Measurements from ENCODE around the gene APC. TPM values are rescaled to one million over a fixed set of nuclear protein-coding genes. Genes with fewer than 3 reads are reported as not detected.
A peak's percentile ranks its signal among the peaks of the same experiment; 100 is the strongest.

The APC gene
- polyA plus RNA-seq, 12 donors: 24.7 to 31.8 (median 27.5) TPM; not detected in 1

DNA sequence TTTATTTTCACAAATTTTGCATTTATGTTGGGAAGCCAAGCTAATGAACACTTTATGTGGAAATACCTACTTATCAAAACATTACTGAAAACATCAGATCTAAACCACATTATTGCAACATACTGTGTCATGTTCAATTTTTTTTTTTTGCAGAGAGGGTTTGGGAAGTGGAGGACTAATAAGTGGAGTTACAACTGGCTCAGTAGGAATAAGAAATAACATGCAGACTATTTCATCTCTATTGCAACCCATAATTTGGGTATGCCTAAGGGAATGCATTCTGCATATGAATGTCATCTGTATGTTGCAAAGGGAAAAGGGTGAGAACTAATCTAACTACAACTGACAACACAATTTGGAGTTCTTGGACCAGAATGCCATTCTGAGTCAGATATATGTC is 41.8 kb downstream of the APC start:
- DNase-seq: no peak

DNA sequence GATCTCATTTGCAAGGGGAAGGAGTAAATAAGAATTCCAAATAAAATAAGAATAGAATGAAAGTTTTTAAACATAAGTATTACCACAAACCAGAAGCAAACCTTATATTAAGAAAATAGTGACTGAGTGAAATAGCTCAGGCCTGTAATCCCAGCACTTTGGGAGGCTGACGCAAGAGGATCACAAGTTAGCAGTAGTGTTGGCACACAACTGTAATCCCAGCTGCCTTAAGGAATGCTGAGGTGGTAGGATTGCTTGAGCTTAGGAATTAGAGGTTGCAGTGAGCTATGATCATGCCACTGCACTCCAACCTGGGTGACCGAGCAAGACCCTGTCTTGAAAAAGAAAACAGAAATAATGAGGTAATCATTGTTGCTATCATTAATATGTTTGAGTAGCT is 47.0 kb downstream of the APC start:
- no peak for DNase-seq

GRCh38 chr5:112787261-112787660 is 49.6 kb downstream of the APC start:
- no peak for DNase-seq

GRCh38 chr5:112787896-112788295 is 50.2 kb downstream of the APC start:
- no peak for DNase-seq

DNA sequence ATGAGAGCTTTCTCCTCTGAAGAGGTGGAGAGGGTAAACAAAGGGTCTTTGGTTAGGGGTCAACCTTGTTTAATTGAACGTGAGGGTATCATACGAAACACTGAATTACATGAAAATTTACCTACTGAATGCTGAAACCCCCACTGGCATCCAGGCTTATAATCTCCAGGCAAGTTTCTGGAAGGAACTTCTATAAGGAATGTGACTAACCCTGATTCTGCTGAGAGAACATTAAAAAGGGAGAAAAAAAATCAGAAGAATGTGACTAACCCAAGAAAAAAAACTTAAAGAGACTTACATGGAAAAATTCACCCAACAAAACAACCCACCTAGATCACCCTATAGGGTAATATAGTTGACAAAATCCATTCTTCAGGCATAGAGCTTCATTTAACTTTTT is 55.5 kb downstream of the APC start:
- DNase-seq: no peak

DNA sequence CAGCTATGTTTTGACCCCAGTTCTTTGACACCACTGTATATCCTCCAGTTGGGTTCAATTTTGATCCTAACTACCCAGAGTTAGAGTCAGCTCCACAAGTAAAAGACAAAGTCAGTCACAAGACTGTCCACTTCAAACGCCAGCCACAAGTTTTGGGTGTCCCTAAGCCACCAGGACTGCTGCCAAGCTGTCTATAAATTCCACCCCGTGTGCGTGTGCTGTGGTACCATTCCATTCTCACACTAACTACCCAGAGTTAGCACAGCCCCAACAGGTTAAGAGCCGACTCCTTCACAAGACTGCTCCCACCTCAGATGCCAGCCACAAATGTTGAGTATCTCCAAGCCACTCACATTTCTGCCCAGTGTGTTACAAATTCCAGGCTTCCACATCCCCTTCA is 56.7 kb downstream of the APC start:
- no peak for DNase-seq

DNA sequence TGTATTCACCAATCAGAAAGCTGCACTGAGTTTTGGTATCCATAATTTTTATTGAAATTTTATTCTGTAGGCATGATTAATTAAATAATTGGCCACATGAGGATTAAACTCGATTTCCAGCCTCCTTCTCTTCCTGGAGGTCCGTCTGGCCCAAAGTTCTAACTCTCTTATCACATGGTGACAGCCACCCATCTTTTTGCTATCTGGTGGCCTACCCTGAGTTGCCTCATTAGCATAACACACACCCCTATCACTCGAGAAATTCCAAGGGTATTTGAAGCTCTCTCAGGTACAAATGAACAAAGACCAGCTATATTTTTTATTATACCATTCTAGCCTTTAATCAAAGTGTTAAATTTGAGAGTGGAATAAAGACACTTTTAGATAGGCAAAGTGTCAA is 57.7 kb downstream of the APC start:
- DNase-seq: no peak

GRCh38 chr5:112795944-112796678 is 58.4 kb downstream of the APC start:
- DNase-seq: no peak

DNA sequence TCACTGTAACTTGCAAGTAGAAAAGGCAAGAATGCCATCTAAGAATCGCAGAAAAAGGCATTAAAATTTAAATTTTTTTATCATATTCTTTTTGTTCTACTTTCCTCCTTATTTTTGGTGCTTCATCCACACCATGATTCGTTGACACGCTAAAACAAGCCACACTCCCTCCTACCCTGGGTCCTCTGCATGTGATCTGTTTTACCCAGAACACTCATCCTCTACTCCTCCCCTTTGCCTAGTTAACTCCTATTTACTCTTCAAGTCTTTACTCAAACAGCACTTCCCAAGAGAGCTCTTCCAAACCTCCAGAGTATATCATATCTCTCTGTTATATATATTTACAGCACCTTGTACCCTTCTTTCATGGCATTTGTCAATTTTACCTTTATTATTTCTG is 62.0 kb downstream of the APC start:
- no peak for DNase-seq

DNA sequence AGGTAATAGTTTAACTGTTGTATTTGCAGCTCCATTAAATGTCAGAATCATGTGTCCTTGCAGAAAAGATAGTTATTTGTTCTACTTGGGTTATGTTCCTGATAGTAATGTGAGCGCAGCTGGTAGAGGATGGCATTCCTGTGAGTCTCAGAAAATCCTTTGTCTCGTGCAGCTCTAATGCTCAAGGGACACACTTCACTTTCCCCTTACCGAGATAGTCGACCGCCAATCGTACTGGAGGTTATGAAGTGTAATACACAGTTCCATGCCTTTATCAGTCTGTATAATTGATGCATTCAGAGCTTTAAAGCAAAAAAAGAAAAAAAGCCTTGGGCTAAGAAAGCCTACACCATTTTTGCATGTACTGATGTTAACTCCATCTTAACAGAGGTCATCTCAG is 63.2 kb downstream of the APC start:
- no peak for DNase-seq

DNA sequence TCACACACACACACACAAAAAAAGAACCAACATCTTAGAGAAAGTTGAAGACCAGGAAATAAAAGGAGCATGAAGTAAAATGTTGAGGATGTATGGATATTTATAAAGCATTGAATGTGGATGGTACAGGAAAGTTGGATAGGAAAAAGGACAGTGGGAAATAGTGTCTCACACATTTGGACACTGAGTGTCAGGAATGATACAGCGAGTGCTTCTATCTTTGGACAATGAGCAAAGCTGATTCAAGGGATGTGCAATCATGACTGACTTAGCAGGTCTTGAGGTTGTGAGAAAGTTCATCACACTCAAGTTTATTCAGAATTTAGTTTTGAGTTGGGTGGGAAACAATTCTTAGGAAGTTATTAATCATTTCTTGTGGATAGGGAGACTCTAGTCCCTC is 73.3 kb downstream of the APC start:
- DNase-seq: no peak

DNA sequence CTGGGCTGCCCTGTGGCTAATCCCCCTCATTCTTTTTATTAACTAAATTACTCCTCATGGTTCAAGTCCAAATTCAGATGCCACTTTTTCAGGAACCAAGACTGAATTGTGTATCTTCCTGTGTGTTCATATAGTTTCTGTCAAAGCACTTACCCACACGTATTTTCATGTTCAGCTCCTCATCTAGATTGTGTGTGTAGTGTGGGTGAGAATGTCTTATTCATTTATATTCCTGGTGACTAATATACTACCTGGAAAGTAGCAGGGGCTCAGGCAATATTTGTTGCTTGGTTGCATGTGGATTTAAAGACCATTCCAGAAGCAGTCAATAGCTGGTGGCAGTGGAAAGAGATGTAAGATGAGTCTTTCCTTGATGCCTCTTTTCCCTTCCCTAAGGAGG is 74.9 kb downstream of the APC start:
- DNase-seq: no peak

- DNase-seq: no peak
Observed at GRCh38 chr5:112820246-112820645, 82.6 kb downstream of the APC start.

DNA sequence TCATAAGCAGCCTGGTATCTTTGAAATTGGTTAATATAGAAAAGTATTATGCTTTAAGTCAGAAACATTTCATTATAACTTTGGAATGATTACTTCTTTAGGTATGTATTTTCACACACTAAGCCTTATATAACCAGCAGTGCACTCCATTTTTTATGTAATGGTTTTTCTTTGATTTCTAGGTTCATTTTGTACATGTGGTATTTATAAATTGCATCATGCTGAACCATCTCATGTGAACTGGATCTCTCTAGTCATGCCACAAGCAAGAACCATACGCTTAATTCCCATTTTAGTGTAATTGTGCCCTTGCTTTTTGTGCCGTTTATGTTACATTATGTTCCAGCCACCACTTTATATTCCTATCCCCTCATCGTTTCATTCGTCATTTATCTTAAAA is 84.8 kb downstream of the APC start:
- DNase-seq: no peak

DNA sequence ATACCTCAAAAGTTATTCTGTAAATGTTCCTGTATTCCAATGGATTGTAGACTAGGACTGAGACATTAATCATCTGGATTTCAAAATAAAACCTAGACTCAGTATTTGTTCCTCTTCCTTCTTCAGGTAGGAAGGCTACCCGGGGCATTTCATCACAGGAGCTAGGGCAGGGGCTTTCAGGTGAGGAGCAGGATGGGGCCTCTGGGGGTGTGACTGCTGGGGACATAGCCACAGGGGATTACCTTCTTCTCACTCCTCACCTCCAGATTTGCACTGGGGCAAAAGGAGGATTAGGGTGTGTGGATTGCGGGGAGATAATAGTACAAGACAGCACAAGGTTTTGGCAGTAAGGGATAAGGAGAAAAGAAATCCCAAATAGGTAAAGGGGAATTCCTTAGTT is 85.5 kb downstream of the APC start:
- DNase-seq: no peak

DNA sequence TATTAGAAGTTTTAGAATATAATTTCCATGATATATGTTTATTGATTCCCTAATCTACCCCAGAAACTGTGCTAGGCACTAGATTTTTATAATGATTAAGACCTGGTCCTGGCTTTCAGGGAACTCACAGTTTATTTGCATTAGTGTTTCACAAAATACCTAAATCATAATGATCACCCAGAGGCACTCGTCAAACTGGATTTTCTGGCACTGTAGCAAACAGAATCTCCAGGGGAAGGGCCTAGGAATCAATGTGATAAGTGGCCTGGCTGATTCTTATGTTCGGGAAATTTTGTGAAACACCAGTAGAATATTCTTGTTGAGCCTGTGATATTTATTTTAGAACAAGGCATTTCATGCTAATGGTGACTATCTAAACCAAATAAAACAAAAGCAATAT is 86.0 kb downstream of the APC start:
- no peak for DNase-seq

DNA sequence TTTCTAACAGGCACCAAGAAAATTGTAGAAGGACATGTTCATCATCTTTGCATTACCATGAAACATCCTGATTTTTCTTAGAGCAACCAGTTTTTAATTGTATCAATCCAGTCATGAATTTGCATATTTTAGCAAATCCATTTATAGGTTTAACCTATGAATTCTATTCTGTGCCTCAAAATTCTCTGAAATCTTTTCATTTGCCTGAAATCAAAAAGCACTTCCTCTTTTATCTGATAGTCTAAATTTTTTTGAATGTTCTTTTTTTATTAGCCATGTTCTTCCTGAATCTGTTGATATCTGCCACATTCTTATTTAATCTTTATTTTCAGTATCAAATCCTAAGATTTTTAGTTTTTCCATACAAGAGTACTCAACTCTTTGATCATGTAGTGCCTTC is 86.5 kb downstream of the APC start:
- DNase-seq: no peak

- DNase-seq: no peak
Observed at GRCh38 chr5:112830378-112830777, 92.7 kb downstream of the APC start.

GRCh38 chr5:112833971-112834370 is 96.3 kb downstream of the APC start:
- no peak for DNase-seq

- no peak for DNase-seq
Observed at GRCh38 chr5:112844489-112844888, 106.8 kb downstream of the APC start.

DNA sequence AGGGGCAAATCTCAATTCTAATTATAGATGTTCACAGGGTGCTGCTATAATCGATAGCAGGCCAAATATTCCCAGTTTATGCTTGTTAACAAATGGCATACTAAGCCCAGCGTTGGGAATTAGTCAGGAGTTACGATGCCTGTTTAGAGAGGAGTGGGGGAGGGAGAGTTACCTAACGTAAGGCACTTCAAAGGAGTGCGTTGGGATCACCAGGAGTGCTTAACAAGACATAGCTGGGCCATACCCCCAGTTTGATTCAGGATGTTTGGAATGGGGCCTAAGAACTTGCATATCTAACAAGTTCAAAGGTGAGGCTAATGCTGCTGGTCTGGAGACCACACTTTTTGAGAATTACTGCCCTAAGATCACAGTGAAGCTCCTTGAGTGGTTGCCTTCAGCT is 108.9 kb downstream of the APC start:
- DNase-seq: no peak

DNA sequence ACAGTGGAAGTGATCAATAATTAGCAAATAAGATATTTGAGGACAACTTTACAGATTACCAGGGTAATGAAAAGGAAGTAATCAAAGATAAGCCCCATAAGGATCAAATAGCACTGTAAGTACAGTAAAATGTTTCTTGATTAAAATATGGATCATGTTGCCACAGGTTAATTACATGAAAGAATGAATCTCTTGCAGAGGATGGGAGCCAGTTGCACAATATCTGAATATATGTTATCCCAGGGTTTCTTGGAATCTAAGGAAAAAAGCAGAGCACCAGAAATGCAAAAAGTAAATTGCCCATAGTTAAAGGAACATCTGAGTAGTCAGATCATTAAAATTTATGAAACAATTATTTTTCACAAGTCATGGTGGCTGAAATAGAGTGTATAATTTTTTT is 109.6 kb downstream of the APC start:
- no peak for DNase-seq

GRCh38 chr5:112848116-112848811 is 110.6 kb downstream of the APC start:
- peak; percentile 10 for DNase-seq

DNA sequence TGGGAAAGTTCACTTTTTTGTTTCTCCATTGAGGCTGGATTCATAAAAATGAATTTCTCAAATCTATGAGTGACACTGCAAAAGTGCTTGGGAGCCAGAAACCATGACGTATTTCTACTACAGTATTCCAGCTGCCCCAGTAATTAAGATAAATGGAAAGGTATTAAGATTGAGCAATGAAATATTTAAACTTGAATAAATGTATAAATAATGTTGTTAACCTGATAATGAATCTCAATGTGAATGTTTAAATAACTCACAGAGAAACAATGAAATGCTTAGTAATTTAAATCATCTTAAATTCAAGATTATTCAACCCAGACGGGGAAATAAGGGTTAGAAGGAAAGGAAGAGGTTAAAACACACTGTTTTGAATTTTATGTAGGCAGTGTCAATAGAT is 112.2 kb downstream of the APC start:
- no peak for DNase-seq
